GM12865 (cell line): ENCODE measurements around the gene PLVAP.

Experiments used
- DNase-seq: peaks from one replicate; pipeline ENCODE4 v3.0.0; 2010; ENCODE audit warnings: low read depth
- H3K4me3 ChIP-seq: 2 replicates; pipeline ENCODE4 v1.5.1; 2011; ENCODE audit warnings: mild to moderate bottlenecking, low read depth, low read length, control low read depth
- CTCF ChIP-seq: IDR thresholded peaks from 2 replicates; pipeline ENCODE4 v1.5.1; 2011; ENCODE audit warnings: low read length, control low read depth, low read depth, inconsistent platforms; ENCODE audit not compliant: insufficient read depth; ENCODE audit errors: missing control alignments

PLVAP gene

DNA sequence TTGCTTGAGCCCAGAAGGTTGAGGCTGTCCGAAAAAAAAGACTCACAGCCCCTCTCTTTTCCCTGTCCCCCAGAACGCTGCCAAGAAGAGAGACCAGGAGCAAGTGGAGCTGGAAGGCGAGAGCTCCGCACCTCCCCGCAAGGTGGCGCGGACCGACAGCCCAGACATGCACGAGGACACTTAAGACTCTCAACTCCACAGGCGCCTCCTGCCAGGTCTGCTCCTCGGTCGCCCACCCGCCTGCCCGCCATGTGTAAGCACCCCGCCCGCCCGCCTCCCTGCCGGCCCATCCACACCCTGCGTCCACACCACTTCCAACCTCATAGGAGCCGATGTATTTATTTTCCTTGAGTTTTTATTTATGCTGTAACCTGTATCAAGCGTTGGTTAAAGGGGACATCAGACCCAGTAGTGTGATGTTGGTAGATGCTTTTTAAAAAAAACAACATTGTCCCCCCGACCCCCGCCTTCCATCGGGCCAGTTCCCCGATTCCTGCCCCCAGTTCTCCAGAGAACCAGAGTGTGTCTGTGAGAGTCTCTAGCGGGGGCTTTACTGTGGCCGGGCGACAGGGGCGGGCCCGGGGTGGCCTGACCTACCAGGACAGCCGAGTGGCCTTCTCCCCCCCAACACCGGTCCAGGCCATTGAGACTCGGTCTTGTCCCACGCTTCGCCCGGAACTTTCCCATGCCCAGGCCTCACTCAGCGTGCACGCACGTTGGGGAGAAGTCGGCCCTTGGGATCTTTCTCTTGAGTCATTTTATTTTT, 57.5 kb downstream of the PLVAP start:
- H3K4me3 ChIP-seq: no peak overlapping the region
- TF ChIP-seq CTCF: no peak

GRCh38 chr19:17318966-17319365, 58.2 kb downstream of the PLVAP start:
- TF ChIP-seq CTCF: no peak
- no peak for DNase-seq
- no peak overlapping the region for H3K4me3 ChIP-seq

More for the DNA sequence above, 57.5 kb downstream of the PLVAP start:
- no peak for DNase-seq

- no peak for DNase-seq
- no peak for TF ChIP-seq CTCF
- no peak overlapping the region for H3K4me3 ChIP-seq
These were observed 63.0 kb downstream of the PLVAP start for GRCh38 chr19:17314007-17314593.

DNA sequence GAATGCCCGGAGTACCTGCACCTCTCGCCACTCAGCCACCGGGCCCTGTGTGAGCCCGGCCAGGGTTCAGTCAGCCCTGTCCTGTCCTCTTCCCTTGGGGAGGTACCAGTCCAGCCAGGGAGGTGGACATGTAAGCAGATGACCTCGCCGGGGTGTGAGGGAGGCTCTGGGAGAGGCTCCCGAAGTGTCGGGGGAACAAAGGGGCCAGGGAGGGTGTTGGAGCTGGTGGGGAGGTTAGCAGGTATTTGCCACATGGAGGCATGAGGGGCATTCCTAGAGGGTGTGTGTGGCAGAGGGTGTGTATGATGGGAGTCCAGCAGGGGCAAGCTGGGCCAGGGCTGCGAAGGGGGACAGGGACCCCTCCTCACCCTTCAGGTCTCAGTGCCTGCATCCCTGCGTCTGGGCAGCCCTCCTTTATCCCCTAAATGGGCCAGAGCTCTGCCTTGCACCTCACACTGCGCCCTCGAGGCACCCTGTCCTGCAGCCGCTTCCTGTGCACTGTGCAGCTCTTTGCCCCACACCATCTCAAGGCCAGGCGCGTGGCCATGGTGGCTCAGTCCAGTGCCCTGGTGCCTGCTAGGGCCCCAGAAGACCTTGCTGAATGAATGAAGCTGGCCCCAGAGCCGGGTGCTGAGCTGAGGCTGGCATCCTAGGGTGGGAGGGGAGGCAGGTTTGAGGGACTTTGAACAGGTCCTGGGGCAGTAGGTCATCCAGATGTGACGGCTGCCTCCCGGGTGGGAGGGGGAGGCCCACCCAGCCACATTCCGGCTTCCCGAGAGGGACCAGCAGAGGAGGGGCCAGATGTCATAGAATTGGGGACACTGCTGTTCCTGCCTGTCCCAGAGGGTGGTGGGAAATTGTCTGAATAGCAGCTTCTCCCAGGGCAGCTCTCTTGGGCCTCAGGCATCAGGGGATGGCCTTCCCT, 64.7 kb downstream of the PLVAP start:
- no peak for TF ChIP-seq CTCF
- DNase-seq: no peak
- no peak overlapping the region for H3K4me3 ChIP-seq

- no peak for TF ChIP-seq CTCF
- no peak overlapping the region for H3K4me3 ChIP-seq
- DNase-seq: no peak
These were observed 65.5 kb downstream of the PLVAP start for GRCh38 chr19:17311455-17312188.

GRCh38 chr19:17309965-17310461, 67.1 kb downstream of the PLVAP start:
- H3K4me3 ChIP-seq: peak overlapping the region; percentile 95
- TF ChIP-seq CTCF: no peak
- no peak for DNase-seq
